Measurements from ENCODE around the gene NRBF2.

Gene NRBF2

DNA sequence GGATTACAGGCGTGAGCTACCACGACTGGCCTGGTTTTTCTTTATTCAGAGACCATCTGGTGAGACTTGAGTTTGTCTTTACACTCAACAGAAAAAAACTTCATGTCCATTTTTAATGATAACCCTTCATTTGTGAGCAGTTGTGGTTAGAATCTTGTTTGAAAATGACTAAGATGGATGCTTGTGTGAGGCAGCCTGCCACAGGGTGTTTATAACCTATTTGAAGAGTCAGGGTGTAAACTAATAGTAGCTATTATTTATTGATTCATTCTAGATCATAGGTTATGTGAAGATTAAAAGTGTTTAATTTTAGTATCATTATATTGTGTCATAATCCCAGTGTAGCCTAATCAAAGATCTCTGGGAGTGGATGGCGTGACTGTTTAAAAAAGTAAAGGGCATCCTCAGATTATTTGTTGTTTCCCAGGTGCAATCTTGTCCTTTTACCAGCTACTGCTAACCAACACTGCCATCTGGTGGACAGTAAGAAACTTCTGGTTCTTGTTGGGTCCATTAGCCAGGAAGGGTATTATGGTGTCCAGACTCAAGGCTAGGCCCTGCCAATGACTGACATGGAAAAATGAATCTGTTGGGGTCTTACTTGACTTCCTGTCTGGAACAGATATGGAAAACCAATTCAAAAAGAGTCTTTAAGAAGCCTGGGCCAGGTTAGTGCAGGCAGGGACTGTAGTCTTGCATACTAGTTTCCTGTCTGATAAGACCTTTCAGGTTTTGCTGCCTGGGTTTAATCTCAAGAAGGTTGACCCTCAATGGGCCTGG, 24.9 kb downstream of the NRBF2 start:
- DNase-seq (ENCODE audit: low read depth in 3 of 3) = peak in 1 of 3 experiments; percentile 41

DNA sequence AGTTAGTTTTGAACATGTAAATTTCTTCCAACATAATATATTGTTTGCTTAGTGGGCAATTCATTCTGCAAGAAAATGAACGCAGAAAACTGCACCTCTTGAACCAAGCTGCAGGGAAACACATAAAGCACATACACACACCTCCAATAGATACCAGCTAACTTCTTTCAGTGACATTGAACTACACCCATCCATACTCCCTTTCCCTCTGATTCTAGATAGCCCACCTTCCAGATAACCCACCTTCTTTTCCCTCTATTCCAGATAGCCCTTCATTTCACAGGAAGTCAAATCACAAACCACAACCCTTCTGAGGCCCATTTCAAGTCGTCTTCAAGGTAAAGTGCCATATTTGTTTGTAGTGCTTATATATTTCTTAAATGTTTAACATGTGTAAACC, 28.5 kb downstream of the NRBF2 start:
- no peak for DNase-seq (ENCODE audit: low read depth in 3 of 3)

DNA sequence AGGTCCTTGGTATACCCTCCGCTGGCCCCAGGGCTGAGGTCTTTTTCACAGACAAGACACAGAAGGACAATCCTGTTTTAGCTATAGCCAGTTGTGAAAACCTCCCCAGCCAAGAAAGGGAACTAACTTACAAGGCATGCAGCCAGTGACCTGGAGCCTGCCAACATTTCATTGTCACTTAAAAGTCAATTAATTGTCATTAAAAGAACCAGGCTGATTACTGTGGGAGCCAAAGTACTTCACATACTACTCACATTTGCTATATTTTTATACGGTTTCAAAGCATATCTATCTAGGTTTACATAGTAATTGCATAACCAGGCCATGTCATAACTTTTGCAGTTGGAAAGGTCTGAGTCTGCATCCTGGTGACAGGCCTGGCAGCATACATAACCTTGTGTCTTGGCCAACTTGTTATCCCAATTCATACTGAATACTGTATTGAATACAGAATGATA, 31.1 kb downstream of the NRBF2 start:
- no peak for DNase-seq (ENCODE audit: low read depth in 3 of 3)

DNA sequence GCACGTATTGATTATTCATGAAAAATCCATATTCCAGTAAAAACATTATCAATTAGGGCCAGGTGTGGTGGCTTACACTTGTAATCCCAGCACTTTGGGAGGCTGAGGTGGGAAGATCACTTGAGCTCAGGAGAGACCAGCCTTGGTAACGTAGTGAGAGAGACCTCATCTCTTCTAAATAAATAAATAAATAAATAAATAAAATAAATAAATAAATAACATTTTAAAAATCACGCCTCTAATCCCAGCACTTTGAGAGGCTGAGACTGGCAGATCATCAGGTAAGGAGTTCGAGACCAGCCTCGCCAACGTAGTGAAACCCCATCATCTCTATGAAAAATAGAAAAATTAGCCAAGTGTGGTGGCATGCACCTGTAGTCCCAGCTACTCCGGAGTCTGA, 32.1 kb downstream of the NRBF2 start:
- no peak for DNase-seq (ENCODE audit: low read depth in 3 of 3)

DNA sequence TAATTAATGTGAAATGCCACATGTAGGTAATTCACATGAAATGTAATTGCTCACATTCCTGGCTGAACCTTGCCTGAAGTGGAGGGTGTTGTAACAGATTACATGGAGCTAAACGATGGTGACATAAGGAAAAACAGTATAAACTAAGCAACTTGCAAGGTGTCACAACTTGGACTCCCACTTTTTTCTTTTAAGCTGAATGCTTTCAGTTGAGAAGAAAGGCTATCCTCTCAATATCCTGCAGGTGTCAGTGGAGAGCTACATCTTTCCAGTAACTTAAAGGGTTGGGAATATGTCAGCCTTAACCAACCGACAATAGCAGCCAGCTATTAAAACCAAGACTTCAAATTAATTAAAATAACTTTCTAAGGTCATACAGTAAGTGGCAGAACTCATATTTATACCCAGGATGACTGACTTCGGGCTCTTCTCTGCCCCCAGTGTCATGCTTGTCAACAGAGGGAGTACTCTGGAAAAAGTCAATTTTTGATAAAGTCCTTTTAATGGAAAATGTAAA, 33.7 kb downstream of the NRBF2 start:
- DNase-seq (ENCODE audit: low read depth in 3 of 3) = peak in 1 of 3 experiments; percentile 22

DNA sequence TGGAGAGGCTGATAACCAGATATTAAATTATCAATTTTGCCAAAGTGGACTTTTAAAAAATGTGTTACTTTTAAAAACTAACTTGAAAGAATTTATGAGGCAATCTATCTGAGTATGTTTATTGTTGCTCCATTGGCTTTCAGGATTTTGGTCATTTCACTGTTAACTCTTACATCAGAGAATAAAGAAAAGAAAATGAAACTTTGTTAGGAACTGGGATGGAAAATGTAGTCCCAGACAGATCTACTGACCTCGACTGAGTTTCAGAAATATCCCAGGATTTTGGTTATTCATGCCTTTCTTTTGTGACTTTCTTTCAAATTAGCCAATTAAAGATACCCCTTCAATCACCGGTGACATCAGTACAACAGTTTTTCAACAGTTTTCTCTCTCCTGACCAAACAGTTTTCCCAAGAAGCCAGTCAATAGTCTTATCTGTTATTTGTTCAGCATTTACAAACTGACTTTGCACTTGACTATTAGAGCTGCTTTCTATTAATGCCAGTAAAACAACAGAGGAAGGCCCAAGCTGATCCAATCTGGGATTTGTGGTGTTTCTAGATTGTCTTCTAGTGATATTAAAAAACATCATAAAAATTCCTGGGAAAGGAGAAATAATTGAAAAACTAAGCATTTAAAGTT, 35.8 kb downstream of the NRBF2 start:
- DNase-seq (ENCODE audit: low read depth in 3 of 3) = no peak

DNA sequence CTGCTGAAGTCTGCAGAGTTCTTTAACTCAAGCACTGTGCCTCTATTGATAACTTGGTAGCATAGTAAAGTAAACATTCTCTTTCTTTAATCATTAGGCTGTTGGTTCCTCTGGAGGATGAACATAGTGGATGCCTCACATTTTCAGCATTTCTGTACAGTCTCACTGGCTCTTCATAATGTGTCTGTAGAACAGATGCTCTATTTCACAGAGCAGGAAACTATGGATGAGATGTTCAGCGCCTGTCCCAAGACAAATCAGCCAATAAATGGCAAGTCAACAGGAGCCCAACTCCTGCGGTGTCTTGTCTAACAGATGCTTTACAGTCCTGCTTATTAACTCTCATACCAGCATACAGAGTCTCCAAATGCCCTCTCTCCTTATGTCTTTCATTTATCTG, 36.5 kb downstream of the NRBF2 start:
- no peak for DNase-seq (ENCODE audit: low read depth in 3 of 3)

DNA sequence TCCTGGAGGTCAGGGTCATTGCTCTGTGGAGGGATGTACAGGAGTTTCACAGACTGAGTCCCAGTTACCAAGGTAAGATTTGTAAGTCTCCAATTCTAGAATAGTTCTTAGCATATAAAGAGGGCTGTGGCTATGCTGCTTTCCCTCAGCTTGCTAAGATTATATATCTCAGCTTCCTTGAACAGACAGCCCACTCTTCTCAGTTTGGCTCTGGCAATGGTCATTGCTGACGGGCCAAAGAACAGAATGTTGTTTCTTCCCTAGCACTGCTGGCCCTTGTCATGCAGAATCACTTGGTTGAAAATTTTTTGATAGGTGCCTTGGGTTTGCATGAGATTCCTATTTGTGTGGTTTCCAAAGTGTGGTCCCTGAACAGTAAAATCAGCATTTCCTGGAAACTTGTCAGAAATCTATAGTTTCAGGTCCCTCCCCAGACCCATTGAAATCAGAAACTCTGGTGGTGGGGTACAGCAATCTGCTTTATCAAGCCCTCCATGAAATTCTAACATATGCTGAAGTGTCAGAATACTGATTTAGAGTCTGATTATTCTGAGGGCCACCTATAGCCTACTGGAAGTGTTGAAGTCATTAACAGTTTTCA, 38.2 kb downstream of the NRBF2 start:
- DNase-seq (ENCODE audit: low read depth in 3 of 3) = no peak

DNA sequence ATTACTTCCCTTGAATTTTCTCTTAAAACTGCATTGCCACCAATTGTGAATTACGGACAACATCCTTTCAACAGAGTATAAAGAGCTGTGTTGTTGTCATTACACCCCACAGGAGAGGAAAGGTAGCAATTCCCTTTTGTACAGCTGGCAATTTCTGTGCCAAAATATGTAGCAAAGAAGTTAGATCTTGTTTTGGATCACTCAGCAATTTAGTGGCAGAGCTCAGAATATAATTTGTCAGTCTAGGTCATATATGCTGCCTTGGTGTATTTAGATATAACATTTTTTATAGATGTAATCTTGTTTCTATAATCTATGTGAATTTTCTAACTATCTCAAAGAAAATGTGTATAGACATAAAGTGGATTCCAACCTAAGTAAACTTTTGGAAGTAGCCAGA, 38.8 kb downstream of the NRBF2 start:
- no peak for DNase-seq (ENCODE audit: low read depth in 3 of 3)

DNA sequence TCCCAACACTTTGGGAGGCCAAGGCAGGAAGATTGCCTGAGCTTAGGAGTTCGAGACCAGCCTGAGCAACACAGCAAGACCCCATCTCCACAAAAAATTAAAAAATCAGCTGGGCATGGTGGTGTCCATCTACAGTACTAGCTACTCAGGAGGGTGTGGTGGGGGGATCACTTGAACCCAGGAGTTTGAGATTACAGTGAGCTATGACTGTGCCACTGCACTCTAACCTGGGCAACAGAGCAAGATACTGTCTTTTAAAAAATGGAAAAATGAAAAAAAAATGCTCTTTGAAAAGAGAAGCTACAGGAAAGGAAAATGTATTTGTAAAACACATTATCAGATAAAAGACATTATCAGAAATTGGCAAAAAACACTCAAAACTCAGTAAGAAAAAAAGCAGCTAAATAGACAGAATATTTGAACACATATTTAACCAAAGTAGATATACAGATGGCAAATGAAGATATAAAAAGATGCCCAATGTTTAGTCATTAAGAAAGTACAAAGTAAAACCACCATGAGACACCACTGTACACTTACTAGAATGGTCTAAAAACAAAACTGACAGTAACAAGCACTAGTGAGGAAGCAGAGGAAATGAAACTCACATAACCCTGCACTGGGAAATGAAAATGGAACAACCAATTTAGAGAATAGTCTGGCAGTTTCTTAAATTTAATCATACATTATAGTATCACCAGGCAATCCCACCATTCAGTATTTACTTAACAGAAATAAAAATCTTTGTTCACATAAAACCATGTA, 40.5 kb downstream of the NRBF2 start:
- no peak for DNase-seq (ENCODE audit: low read depth in 3 of 3)

DNA sequence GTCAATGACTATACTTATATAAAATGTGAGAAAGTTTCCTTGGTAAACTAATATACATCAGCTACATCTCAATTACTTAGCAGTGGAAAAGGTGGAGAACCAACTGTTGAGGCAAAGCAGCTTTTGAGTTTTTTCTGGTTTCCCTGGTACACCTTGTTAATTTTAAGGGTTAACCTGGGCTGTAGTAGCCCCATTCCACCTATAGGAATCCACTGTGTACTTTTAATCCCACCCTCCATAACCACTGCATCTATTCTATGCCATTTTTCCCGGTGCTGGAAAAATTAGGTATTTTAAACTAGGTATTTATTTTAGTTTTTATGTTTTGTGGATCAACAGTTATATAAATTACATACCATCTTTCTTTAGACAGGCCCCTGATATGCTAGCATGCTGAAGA, 42.4 kb downstream of the NRBF2 start:
- DNase-seq (ENCODE audit: low read depth in 3 of 3) = no peak

DNA sequence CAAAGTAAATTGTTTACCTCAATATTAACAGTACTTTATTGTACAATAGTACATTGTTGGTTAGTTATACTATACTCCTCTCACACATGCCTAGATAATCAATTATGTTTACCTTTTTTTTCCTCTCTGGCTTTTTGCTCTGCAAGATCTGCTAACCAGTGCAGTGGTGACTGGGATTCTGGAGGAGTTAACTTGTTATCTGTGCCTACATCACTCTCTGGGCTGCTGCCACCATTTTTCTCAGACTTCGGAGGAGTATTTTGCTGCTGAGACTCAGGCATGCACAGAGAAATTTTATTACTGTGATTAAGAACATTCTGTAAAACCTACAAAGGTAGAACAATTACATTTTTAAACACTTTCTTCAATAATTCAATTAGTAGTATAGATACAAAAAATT, 59.7 kb downstream of the NRBF2 start:
- no peak for DNase-seq (ENCODE audit: low read depth in 3 of 3)

DNA sequence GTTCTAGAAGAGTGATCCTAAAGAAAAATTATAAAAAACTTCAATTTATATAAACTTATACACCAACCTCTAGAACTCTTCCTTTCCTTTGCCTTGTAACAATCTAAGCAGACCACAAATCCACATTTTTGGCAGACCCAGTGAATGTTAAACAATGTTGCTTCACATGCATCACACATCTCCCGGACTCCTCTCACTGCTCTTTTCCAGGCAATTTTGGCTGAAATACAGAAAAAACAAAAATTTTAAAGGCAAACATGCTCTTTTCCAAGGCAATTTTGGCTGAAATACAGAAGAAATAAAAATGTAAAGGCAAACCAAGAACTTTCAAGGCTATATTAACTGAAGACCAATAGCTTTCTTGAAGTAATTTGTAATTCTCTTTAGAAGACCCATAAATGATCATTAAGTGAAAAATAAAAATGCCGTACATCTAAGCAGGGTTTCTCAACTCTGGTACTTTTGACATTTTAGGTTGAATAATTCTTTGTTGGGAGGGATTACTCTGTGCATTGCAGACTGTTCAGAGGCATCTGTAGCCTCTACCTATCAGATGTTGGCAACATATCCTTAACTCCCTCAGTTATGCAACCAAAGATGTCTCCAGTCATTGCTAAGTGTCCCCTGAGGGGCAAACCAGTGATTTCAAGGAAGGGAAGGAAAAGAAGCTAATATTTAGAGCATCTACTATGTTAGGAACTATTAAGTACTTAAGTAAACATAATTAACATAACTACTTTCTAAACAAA, 64.4 kb downstream of the NRBF2 start:
- no peak for DNase-seq (ENCODE audit: low read depth in 3 of 3)

DNA sequence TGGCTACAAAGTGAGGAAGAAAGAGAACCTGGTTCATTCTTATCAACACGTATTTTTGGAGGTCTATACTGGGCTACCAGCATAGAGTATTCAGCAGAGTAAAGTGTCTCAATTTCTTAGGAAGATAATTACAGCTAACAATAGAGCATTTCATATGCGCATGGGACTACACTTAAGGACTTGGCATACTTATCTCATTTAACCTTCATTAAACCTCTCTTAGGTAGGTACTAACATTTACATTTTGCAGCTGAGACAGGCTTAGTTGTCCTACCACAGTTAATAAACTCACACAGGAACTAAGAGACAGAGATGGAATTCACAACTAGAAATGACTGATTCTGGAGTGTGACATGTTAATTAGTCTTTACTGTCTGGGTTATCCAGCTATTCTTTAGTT, 66.6 kb downstream of the NRBF2 start:
- DNase-seq (ENCODE audit: low read depth in 3 of 3) = no peak

DNA sequence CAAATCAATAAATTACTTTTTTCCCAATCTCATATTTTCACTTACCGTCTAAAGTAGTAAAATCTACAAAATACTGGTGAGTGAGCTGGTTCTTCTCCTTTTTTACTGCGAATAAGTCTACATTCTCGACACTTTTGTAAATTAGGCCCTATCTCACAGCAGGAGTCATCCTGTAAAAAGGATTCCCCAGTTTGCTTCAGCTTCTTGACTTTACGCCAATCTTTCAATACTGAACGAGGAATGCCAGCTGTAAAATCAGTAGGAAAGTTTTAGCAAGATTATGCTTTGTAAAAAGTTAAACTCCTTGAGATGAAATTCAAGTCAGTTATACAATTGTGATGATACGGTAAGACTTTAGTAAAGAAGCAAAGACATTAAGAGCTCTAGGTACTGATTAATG, 67.3 kb downstream of the NRBF2 start:
- no peak for DNase-seq (ENCODE audit: low read depth in 3 of 3)

DNA sequence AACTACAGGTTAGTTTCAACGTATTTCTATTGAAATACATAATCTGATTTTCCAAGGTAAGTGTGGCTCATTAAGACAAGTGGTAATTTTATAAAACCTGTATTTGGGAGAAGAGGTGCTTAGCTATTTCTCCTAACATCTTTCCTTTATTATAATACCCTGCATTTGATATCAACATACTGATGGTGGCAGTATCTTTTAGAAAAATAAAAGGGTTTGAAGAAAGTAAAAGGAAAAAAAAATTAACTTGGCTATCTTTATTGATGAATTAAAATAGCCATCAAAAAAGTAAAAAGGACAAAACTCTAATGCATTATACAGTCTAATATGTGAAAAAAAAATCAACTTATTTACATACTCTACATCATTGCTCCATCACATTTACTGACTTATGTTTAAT, 68.0 kb downstream of the NRBF2 start:
- DNase-seq (ENCODE audit: low read depth in 3 of 3) = no peak

Measured in stimulated activated CD4-positive, alpha-beta T cell treated with anti-CD3 and anti-CD28 coated beads, TNF-alpha, amount 100 ng/mL, for 24 hours (primary cell).